ENCODE measurements around the gene NEMF.
"Not testable (repeated sequence)": the region's sequence is repeated elsewhere in the genome, so short reads cannot be mapped to it uniquely, and the experiment has no call there.

NEMF gene

GRCh38 chr14:49852301-49853157, at the start of gene NEMF:
Gene NEMF, minus strand, starts transcription at chr14:49852788. Its CDS starts 35 bp downstream, at chr14:49852753.
- DNase-seq: peak; percentile 80

DNA sequence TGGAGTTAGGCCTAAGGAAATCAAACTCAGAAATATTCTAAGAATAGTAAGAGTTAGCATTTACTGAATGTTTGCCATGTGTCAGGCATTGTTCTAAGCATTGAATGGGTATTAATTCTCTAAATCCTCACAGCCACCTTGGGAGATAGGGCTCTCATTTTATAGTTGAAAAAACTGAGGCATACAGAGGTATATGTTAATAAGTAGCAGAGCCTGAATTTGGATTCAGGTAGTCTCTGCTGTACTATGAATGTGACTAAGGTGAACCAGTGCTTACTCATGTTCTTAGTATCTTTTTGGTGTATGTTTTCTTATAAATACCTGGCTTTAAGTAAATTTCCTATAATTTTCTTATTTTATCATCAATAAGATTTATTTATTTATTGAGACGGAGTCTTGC, 48.4 kb upstream of the NEMF start:
- no peak for DNase-seq

DNA sequence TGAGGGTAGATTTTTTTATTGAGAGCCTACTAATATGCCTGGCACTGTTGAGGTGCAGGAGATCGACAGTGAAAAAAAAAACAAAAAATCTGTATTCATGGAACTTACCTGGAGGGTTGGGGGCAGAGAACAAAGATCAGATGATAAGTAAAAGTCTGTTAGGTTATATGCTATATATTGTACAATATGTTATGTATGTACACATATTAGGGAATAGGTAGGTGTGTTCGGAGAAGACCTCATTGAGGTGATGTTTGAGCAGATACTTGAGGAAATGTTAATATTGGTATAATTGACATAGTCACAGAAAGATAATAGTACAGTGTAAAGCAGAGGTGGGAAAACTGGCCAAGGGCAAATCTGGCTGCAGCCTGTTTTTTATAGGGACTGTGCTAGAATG, 45.9 kb upstream of the NEMF start:
- DNase-seq: no peak

GRCh38 chr14:49897965-49898364, 45.4 kb upstream of the NEMF start:
- no peak for DNase-seq

DNA sequence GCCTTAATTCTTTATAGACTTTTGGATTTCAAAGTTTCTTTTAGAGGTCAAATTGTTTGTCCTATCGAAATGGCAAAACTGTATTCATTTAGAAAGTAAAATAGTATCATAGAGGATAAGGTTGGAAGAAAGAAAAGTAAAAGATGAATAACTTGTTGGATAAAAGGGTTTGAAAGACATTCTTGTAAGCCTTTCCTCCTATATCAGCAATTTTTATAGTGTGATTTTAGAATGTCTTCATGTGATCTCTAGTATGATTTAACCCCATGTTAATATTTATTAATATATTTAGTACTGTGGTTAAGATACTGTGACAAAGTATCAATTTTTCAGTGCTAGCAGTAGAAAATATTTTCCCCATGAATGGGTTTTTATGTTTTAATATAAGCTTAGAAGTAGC, 44.8 kb upstream of the NEMF start:
- DNase-seq: no peak

DNA sequence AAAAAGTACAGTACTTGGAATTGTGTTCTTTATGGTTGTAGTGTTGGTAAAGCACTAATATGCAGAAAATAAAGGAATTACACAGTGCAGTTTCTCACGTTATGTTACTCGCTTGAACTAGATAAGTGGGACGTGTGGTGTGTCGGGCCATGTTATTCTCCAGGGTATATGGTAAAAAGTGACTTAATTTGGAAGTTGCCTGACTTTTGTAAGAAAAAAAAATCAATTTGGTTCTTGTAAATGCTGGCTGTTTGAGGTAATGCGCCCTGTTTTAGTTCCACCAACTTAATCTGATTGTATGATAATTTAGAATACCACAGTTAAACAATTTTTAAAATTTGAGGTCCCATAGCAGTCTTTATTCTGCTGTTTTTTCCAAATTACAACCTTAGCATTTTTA, 44.4 kb upstream of the NEMF start:
- no peak for DNase-seq

DNA sequence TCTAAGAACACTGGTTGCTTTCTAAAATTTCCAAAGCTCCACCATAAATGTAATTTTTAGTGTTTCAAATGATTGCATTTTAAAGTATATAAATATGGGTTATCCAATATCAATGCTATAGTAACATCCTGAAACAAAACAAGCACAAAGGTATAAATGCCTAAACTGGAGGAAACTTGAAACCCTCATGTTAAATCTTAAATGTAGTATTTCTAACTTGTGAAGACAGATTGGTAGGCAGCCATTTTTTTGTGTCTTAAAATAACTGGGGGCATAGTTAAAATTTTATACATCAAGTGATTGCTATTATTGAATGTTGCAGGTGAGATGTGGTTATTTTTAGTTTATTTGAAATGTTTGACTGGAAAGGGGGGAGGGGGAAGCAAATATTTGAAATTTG, 43.7 kb upstream of the NEMF start:
- not testable (repeated sequence) for DNase-seq

DNA sequence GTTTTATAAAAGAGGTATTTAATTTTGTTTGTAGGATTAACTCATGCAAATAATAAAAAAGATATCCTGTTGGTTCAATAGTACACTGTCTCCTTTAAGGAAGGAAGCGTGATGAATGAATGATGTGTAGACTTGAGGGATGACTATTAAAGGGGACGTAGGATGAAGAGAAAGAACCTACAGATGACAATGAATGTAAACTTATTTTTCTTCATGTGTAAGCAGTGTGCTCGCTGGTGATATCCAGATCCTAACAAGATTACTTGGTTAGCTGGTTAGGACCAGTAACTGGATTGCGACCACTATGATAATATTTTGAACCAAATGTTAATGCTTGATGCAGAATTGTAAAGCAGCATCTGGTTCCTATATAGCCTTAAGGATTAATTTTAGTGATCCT, 42.9 kb upstream of the NEMF start:
- DNase-seq: no peak

DNA sequence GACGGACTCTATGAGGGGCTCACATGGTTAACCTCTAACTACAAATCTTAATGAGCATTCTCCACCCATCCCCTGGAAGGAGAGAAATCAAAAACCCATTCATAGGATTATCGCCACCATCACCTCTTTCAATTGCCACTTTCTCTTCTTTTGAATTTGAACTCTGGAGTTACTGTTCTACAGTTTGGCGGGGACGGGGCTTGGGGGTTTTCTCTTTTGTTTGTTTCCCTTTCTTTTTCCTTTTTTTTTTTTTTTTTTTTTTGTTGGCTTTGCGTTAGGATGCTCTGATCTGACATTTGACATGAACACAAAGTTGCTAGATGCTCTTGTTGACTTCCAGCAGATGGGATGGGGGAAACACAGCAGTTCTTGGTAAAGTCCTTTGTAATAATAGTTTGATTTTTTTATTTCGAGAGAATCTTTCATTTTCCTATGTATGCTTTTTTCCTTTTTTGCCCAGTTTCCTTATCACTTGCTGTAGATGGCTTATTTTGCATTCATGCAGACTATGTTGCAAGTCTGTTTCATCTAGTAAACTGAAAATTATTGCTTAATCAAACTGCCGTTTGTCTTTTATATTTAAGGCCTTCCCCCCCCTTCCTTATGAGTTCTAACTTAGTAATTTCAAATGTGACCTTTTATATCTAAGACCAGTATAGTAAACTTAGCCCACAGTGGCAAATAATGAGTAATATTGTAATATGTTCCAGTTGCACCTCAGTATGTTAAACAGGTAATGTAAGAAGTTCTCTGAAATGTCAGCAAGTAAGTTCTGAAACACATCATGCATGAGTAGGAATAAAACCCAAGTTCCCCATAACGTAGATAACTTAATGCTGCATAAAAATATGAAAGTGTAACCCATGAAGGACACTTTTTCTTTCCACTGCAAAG, 41.9 kb upstream of the NEMF start:
- not testable (repeated sequence) for DNase-seq

GRCh38 chr14:49893309-49894213, 41.0 kb upstream of the NEMF start:
- DNase-seq: peak; percentile 85

- DNase-seq: peak; percentile 96
Observed at GRCh38 chr14:49892636-49893308, 40.2 kb upstream of the NEMF start, which contains the start of gene ARF6. Gene ARF6, plus strand, starts transcription at chr14:49893082. Its CDS starts 655 bp downstream, at chr14:49893737.

DNA sequence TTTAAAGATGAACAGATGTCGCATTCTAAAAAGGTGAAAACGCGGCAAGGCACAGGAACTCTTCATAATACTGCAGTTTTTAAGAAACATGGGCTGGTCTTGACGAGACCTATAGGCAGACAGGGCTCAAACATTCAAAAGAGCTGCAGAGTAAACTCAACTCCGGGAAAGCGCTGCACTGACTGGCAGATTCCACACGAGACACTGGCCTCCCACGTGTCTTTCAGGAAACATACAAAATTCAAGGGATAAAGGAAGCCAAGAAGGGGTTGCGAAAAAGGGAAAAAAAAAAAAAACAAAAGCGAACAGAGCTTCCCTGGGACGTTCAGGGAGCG, 39.7 kb upstream of the NEMF start:
- peak; percentile 44 for DNase-seq

DNA sequence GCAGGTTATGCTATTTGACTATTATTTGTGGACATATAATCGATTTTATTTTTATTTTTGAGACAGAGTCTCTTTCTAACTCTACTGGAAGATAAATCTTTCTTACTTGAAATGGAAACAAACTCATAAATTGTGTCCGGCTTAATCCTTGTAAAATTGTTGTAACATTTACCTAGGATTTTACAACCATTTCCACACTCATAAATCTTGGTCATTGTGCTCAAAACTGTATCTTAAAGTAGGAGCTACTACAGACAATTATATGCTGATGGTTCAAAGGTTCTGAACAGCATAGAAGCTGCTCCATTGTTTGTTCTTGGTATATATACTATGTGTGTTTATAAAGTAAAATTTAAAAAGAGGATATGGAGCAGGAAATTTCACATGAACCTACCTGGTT, 35.7 kb upstream of the NEMF start:
- no peak for DNase-seq

DNA sequence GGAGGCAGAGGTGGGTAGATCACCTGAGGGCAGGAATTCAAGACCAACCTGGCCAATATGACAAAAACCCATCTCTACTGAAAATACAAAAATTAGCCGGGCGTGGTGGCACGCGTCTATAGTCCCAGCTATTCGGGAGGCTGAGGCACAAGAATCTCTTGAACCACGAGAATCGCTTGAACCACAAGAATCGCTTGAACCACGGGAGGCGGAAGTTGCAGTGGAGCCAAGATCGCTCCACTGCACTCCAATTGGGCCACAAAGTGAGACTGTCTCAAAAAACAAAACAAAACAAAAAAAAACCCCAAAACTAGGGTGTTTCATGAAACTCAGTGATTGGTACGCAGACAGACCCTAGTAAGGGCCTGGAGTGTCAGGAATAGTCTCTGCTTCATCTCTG, 33.9 kb upstream of the NEMF start:
- no peak for DNase-seq

DNA sequence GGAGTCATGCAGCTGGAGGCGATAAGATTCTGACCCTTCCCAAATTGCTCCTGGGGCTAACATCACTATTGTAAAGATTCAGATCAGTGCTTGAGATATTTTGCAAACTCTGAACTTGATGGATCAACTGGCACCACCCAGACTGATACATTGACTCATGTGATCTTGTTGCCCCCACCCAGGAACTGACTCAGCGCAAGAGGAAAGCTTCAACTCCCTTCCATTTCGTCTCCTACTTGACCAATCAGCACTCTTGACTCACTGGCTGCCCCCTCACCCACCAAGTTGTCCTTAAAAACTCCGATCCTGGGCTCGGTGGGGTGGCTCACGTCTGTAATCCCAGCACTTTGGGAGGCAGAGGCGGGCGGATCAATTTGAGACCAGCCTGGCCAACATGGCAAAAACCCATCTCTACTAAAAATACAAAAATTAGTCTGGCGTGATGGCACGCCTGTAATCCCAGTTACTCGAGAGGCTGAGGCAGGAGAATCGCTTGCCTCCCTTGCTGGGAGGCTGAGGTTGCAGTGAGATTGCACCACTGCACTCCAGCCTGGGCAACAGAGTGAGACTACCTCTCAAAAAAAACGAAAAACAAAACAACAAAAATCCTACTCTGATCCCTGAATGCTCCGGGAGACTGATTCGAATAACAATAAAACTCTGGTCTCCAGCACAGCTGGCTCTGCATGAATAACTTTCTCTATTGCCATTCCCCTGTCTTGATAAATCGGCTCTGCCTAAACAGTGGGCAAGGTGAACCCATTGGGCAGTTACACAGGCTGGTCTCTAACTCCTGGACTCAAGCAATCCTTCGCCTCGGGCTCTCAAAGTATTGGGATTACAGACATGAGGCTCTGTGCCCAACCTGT, 30.5 kb upstream of the NEMF start:
- DNase-seq: no peak

- no peak for DNase-seq
Observed at GRCh38 chr14:49881350-49882001, 28.9 kb upstream of the NEMF start.

GRCh38 chr14:49880267-49881064, 27.9 kb upstream of the NEMF start:
- DNase-seq: no peak

- peak; percentile 61 for DNase-seq
Observed at GRCh38 chr14:49879646-49880204, 27.1 kb upstream of the NEMF start.

GRCh38 chr14:49876563-49877127, 24.1 kb upstream of the NEMF start:
- no peak for DNase-seq

All from activated naive CD4-positive, alpha-beta T cell treated with Interleukin-2 at 50 U/mL for 16 hours (primary cell).